SK-N-MC (cell line): ENCODE measurements around the gene LAMB4.

Experiments
- DNase-seq: peaks from one replicate; pipeline ENCODE4 v3.0.0-alpha.2; 2011; ENCODE audit warnings: low read depth, low spot score
- H3K27ac ChIP-seq: fragments of 200-600 bp; sonication (generic); 2 replicates; pipeline ENCODE4 v1.5.1; 2016; ENCODE audit warnings: mixed run types
- H3K36me3 ChIP-seq: fragments of 200-600 bp; sonication (generic); 2 replicates; pipeline ENCODE4 v1.6.1; 2017; ENCODE audit warnings: antibody characterized with exemption, low read length, mixed read lengths; ENCODE audit not compliant: insufficient read depth
- H3K4me3 ChIP-seq: fragments of 200-600 bp; sonication (generic); 2 replicates; pipeline ENCODE4 v1.5.1; 2016
- H3K9ac ChIP-seq: fragments of 200-600 bp; sonication (generic); 2 replicates; pipeline ENCODE4 v1.8.0; 2017; ENCODE audit warnings: mixed run types, mixed read lengths; ENCODE audit not compliant: insufficient read length
- H3K9me3 ChIP-seq: fragments of 200-600 bp; sonication (generic); 2 replicates; pipeline ENCODE4 v1.6.1; 2017; ENCODE audit warnings: low read depth, mild to moderate bottlenecking, antibody characterized with exemption, low read length, moderate library complexity, mixed read lengths
- EZH2 ChIP-seq: fragments of 200-600 bp; sonication (generic); IDR thresholded peaks from one replicate; pipeline ENCODE4 v1.6.1; 2017; ENCODE audit warnings: antibody characterized with exemption
- FOXP2 ChIP-seq: optimal IDR thresholded peaks from 2 replicates; pipeline ENCODE3; 2011; ENCODE audit warnings: mild to moderate bottlenecking, moderate library complexity; ENCODE audit not compliant: insufficient read depth; ENCODE audit errors: extremely low read length, control extremely low read depth
- POLR2AphosphoS5 ChIP-seq: IDR thresholded peaks from 2 replicates; pipeline ENCODE4 v1.6.1; 2012; ENCODE audit warnings: mild to moderate bottlenecking, low read depth, low read length, borderline replicate concordance

The LAMB4 gene

DNA sequence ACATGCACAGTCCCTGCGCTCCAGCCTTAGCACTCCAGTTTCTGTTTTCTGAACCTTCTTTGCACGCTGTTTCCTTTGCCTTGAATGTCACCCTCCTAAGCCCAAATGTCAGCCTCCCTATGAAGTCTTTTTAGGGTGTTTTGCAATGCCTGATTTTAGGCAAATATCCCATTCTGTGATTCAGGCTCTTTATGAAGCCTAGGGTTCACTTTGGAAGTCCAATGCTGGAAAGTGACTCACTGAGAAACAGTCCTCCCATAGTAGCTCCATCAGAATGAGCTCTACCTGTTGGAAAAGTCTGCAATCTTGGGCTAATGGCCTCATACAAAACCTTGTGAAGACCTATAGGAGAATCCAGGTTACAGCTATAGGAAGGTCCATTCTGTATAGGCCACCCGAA is 5.3 kb downstream of the LAMB4 start:
- Histone ChIP-seq H3K9ac (no peak overlapping the region), H3K27ac (no peak overlapping the region), H3K36me3 (no peaks in the 10 kb centered on the region), H3K4me3 (no peak overlapping the region), H3K9me3 (no peaks in the 10 kb centered on the region)
- DNase-seq: no peak
- no peak for TF ChIP-seq FOXP2
- TF ChIP-seq POLR2AphosphoS5: no peak

DNA sequence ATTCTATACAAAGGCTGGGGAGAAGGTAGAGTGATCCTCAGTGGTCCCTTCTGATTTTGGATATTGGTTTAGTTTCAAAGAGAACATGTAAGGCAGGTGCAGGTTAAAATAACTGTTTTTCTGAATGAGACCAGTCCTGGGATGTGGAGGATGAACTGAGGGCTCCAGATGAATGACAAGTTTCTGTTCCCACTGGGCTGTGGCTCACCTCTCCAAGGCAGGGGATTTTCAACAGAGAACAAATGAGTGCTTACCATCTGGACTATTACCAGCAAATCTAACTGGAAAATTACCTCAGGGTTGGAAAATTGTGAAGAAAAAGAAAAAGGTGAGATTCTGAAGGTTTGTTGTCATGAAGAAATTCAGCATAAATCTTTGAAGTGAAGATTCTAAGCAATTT is 8.0 kb downstream of the LAMB4 start:
- Histone ChIP-seq H3K9me3 (no peaks in the 10 kb centered on the region), H3K4me3 (no peak overlapping the region), H3K9ac (no peak overlapping the region), H3K27ac (no peak overlapping the region), H3K36me3 (no peaks in the 10 kb centered on the region)
- no peak for TF ChIP-seq POLR2AphosphoS5
- TF ChIP-seq EZH2: no peak
- DNase-seq: no peak

DNA sequence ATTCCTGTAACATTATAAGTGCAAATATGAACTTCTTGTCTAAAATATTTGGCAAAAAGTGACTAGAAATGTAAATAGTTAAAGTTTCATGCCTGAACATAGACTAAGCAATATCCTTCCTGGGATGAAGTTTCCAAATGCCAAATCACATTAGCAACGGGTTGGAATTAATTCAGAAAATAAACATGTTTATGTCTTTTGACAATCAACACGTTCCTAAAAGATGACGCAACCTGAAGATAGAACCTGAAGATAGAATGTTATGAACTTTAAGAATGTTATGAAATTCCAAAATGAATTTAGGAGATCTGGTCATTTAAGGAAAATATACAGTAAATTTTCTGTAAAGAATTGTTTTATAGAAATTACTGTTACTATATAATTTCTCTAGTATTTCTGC is 9.2 kb downstream of the LAMB4 start:
- Histone ChIP-seq H3K4me3 (no peak overlapping the region), H3K27ac (no peak overlapping the region), H3K9me3 (no peaks in the 10 kb centered on the region), H3K9ac (no peak overlapping the region), H3K36me3 (no peaks in the 10 kb centered on the region)
- DNase-seq: no peak
- no peak for TF ChIP-seq EZH2
- no peak for TF ChIP-seq FOXP2
- TF ChIP-seq POLR2AphosphoS5: no peak

DNA sequence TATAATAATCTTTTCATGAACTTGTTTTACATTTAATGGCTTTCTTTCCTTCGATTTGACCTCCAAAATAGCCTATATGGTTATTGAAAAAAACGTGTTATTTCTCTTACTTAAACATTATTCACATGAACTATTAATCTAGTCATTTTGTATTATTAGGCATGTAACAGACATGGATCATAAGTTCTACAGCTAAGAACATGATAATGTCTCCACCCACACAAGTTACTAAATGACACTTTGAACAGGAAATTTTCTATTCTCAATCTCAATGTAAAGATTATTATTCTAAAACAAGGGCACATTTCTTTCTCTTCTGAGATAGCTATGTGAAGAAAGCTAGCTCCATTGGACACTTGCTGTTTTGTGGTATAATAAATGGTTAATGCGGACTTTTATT is 10.0 kb downstream of the LAMB4 start:
- DNase-seq: no peak
- no peak overlapping the region for H3K27ac ChIP-seq
- TF ChIP-seq FOXP2 (no peak), EZH2 (no peak), POLR2AphosphoS5 (no peak)
- no peaks in the 10 kb centered on the region for H3K36me3 ChIP-seq
- no peak overlapping the region for H3K4me3 ChIP-seq
- no peaks in the 10 kb centered on the region for H3K9me3 ChIP-seq
- no peak overlapping the region for H3K9ac ChIP-seq

DNA sequence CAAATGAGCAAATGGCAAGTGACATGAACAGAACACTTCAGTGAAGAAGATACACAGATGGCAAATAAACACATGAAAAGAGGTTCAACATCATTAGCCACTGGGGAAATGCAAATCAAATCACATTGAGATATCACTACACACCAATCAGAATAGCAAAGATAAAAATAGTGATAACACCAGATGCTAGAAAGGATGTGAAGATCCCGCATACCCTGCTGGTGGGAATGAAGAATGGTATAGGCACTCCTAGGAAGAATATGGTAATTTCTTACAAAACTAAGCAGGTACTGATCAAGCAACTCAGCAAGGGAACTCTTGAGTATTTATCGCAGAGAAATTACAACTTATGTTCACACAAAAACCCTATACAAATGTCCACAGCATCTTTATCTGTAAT is 11.2 kb downstream of the LAMB4 start:
- no peak for TF ChIP-seq POLR2AphosphoS5
- TF ChIP-seq FOXP2: no peak
- TF ChIP-seq EZH2: no peak
- DNase-seq: no peak
- no peak overlapping the region for H3K4me3 ChIP-seq

DNA sequence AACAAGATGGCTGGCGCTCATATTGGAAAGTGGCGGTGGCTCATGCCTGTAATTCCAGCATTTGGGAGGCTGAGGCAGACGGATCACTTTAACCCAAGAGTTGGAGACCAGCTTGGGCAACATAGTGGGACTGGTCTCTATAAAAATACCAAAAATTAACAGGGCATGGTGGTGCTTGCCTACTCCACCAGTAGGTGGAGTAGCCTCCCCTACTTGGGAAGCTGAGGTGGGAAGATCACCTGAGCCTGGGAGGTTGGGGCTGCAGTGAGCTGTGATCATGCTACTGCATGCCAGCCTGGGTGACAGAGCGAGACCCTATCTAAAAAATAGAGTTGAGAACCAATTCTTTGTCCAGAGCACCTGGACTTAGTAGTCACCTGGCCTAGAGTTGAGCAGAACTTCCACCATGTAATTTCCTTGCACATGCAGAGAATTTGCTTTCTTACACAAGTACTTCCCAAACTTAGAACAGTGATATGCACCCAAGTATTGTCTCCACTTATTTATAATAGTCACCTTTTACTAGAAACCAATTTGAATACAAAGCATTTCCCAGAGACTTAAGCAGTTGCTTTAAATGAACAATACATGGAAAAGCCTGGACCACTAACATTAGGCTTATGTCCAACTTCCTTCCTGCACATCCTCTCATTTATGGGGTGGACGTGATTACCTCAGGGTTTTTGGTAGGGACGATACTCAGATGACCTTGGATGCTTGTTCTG is 15.9 kb downstream of the LAMB4 start:
- H3K4me3 ChIP-seq: no peak overlapping the region
- no peak for TF ChIP-seq POLR2AphosphoS5
- no peak for TF ChIP-seq FOXP2
- TF ChIP-seq EZH2: no peak
- DNase-seq: no peak
- H3K9ac ChIP-seq: no peak overlapping the region
- H3K27ac ChIP-seq: no peak overlapping the region
- H3K36me3 ChIP-seq: no peaks in the 10 kb centered on the region
- H3K9me3 ChIP-seq: no peaks in the 10 kb centered on the region

More for the DNA sequence above, 11.2 kb downstream of the LAMB4 start:
- H3K9me3 ChIP-seq: no peaks in the 10 kb centered on the region
- no peaks in the 10 kb centered on the region for H3K36me3 ChIP-seq
- no peak overlapping the region for H3K9ac ChIP-seq
- H3K27ac ChIP-seq: no peak overlapping the region

DNA sequence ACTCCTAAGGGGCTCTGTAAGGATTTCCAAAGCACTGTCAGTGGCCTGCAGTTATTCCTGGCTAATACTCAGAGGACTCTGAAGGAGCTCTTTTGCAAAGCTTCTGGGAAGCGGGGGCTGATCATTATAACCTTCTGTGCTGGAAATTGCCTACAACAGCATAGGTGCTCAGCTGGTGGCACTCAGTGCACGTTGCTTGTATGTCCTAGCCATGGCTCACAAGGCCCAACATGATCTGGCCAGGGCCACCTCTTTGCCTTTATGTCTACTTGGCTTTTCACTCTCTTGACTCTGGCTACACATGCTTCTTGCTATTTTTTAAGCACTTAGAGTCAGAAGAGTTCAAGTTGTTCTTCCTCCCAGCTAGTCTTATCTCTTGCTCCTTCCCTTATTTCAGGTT is 17.5 kb downstream of the LAMB4 start:
- no peaks in the 10 kb centered on the region for H3K36me3 ChIP-seq
- H3K9ac ChIP-seq: no peak overlapping the region
- no peak overlapping the region for H3K4me3 ChIP-seq
- no peak overlapping the region for H3K27ac ChIP-seq
- TF ChIP-seq FOXP2 (no peak), EZH2 (no peak), POLR2AphosphoS5 (no peak)
- no peaks in the 10 kb centered on the region for H3K9me3 ChIP-seq
- no peak for DNase-seq

DNA sequence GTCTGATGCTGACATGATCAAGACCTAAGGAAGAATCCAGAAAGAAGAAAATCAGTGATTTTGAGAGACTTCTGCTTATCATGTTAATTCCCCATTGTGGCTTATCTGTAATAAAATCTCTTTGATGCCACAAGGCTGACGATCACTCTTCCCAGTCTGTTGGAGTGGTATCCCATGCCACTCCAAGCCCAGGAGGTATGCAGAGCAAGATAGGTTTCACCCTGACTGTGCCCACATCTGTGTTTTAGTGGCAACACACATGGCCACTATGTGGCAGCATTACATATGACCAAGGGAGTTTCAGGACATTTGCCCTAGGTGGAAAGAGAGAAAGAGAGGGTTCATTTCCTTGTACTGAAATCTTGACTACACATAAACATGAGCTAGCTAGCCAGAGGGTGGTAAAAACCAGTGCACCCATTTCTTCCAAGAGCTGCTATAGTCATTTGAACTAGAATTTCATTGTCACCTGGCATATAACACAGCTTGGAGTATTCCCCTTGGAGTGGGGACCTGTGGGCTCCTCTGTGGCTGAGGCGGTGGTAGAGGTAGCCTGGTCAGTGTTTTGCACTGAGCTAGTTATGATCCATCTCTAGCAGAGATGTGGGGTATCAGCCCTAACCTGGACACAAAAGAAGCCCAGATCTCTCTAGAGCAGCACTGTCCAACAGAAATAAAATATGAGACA is 20.8 kb downstream of the LAMB4 start:
- Histone ChIP-seq H3K9me3 (no peaks in the 10 kb centered on the region), H3K36me3 (no peaks in the 10 kb centered on the region), H3K4me3 (no peak overlapping the region), H3K9ac (no peak overlapping the region), H3K27ac (no peak overlapping the region)
- no peak for DNase-seq
- no peak for TF ChIP-seq POLR2AphosphoS5
- no peak for TF ChIP-seq FOXP2
- TF ChIP-seq EZH2: no peak

DNA sequence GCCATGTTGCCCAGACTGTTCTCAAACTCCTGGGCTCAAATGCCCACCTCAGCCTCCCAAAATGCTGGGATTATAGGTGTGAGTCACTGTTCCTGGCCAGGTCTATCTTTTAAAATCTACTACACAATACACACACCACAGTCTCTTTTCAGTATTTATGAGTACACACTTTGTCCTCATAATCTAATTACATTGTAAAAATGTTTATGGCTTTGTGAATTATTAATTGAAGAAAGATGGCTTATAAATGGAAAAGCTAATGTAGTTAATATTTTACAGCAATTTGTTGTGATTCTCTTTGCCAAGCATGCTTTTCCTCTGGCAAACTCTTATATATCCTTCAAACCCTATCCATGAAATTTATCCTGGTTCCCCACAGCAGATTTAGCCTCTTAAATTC is 22.0 kb downstream of the LAMB4 start:
- Histone ChIP-seq H3K36me3 (no peaks in the 10 kb centered on the region), H3K9ac (no peak overlapping the region), H3K27ac (no peak overlapping the region), H3K4me3 (no peak overlapping the region), H3K9me3 (no peaks in the 10 kb centered on the region)
- TF ChIP-seq FOXP2 (no peak), POLR2AphosphoS5 (no peak), EZH2 (no peak)
- DNase-seq: no peak

DNA sequence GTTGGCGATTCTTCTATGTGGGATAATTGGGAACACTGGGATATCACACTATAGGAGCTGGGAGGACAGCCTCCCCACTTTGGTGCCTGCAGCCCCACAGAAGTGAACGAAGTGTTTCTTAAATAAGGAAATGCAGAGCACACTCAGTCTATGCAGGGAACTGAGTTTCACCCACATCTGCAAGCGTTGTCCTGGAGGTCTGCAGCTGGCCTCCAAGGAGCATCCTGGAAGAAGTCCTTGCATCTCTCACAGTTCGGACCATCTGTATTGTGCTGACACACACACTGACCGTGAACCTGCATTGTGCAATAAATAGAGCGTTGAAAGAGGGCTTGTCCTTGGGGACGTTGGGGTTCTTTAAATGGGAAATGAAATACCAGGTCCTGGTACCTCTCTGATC is 25.8 kb downstream of the LAMB4 start:
- H3K4me3 ChIP-seq: no peak overlapping the region
- no peak for TF ChIP-seq EZH2
- TF ChIP-seq POLR2AphosphoS5: no peak
- TF ChIP-seq FOXP2: no peak
- no peak for DNase-seq
- no peaks in the 10 kb centered on the region for H3K36me3 ChIP-seq
- no peaks in the 10 kb centered on the region for H3K9me3 ChIP-seq
- H3K27ac ChIP-seq: no peak overlapping the region
- H3K9ac ChIP-seq: no peak overlapping the region
